ENCODE results near the gene ZC3H8. TPM values are rescaled to one million over a fixed set of nuclear protein-coding genes. Genes with fewer than 3 reads are reported as not detected.

ZC3H8 gene
- total RNA-seq, 1 donor from 2014 or later = 13.1 TPM

DNA sequence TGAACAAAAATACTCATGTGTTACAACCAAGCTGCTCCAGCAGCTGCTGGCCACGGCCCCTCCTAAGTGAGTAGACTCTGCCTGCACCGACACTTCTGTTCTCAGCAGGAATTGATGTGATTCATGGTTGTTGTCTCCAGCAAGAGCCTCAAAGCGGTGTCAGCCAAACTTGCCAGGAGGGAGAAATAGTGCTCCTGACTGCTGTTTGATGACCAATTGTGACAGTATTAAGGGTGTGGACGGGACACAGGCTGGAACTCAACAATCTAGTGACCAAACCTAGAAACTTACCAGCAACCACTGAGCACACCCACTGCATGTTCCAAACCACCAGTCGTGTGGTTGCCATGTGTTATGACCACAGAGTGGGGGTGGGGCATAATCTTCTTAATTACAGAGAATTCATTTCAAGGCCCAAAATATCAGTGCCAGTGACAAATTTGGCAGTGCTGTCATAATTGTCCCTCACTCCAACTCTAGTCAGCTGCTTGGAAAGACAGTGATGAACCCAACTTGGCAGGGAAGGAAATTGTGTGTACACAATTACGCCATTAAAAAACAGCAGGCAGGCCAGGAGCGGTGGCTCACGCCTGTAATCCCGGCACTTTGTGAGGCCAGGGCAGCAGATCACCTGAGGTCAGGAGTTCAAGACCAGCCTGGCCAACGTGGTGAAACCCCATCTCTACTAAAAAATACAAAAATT is 86.3 kb downstream of the ZC3H8 start:
- Mint-ChIP-seq H3K27me3 (ENCODE audit: unreplicated experiment) (peaks cover 7% of the 10 kb centered on the region), H3K27ac (ENCODE audit: unreplicated experiment) (no peak overlapping the region), H3K36me3 (ENCODE audit: unreplicated experiment) (peaks cover 5% of the 10 kb centered on the region), H3K4me3 (ENCODE audit: unreplicated experiment) (no peak overlapping the region), H3K9me3 (ENCODE audit: unreplicated experiment) (no peaks in the 10 kb centered on the region), H3K4me1 (ENCODE audit: low read depth, unreplicated experiment) (no peaks in the 10 kb centered on the region)
- no peak for TF ChIP-seq CTCF (IDR thresholded peaks at IDR 0.05; ENCODE audit: partially characterized antibody, unreplicated experiment)
- no peak for DNase-seq

DNA sequence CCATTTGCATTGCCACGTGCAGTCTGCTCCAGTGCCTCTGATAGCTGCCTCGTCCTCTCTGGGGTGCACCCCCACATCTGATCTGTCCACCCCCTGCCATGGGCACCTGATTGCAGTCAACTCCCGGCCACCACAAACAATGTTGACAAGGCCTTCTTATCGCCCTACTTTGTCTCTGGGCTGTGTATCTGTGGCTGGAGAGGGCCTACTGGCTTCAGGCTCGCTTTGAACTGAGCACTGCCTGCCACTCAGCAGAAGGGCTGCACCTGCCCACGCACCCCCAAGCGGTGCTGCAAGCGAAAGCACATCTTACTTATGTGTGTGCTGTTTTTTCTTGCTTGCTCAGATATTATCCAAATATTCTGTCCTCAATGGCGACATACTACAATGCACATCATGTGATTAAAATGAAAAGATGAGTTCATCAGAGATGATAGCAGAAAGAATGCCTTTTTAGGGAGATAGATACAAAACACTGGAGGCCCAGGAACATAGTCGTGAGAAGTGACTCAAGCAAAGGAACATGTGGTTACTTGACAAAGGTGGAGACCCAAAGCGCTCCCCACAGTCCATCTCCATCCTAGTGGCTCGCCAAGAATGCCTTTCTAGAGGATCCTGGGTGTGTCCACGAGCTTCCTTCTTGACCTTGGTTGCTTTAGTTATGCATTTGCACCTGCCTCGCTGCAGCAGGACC is 87.9 kb downstream of the ZC3H8 start:
- H3K27ac Mint-ChIP-seq (ENCODE audit: unreplicated experiment) = no peak overlapping the region
- peaks cover 8% of the 10 kb centered on the region for H3K27me3 Mint-ChIP-seq (ENCODE audit: unreplicated experiment)
- no peak overlapping the region for H3K4me3 Mint-ChIP-seq (ENCODE audit: unreplicated experiment)

DNA sequence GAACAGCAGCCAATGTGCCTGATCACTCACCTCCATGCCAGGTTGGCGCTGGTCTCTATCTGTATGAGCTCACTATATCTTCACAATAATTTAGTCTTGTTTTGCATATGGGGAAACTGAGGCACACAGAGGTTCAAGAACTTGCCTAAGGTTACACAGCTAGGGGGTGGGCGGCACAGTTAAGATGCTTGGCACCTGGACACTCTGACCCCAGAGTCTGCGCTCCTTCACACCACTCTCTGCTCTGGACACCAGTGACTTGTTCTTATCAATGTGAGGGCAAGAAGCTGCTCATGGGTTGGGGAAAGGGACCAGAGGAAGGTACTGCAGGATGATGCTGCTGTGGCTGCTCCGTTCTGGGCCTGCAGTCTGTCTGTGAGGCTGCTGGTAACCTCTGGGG is 89.5 kb downstream of the ZC3H8 start:
- no peak for TF ChIP-seq CTCF (IDR thresholded peaks at IDR 0.05; ENCODE audit: partially characterized antibody, unreplicated experiment)
- no peak for DNase-seq
- Mint-ChIP-seq H3K36me3 (ENCODE audit: unreplicated experiment) (peaks cover 7% of the 10 kb centered on the region), H3K27me3 (ENCODE audit: unreplicated experiment) (peaks cover 12% of the 10 kb centered on the region), H3K27ac (ENCODE audit: unreplicated experiment) (no peak overlapping the region), H3K9me3 (ENCODE audit: unreplicated experiment) (no peaks in the 10 kb centered on the region), H3K4me1 (ENCODE audit: low read depth, unreplicated experiment) (no peaks in the 10 kb centered on the region), H3K4me3 (ENCODE audit: unreplicated experiment) (no peak overlapping the region)

More for the DNA sequence above, 87.9 kb downstream of the ZC3H8 start:
- H3K36me3 Mint-ChIP-seq (ENCODE audit: unreplicated experiment) = peaks cover 5% of the 10 kb centered on the region
- H3K4me1 Mint-ChIP-seq (ENCODE audit: low read depth, unreplicated experiment) = no peaks in the 10 kb centered on the region
- H3K9me3 Mint-ChIP-seq (ENCODE audit: unreplicated experiment) = no peaks in the 10 kb centered on the region
- DNase-seq = no peak
- no peak for TF ChIP-seq CTCF (IDR thresholded peaks at IDR 0.05; ENCODE audit: partially characterized antibody, unreplicated experiment)

GRCh38 chr2:112164876-112165275 is 90.0 kb downstream of the ZC3H8 start:
- DNase-seq = no peak
- Mint-ChIP-seq H3K4me3 (ENCODE audit: unreplicated experiment) (no peak overlapping the region), H3K9me3 (ENCODE audit: unreplicated experiment) (no peaks in the 10 kb centered on the region), H3K27me3 (ENCODE audit: unreplicated experiment) (peaks cover 13% of the 10 kb centered on the region), H3K36me3 (ENCODE audit: unreplicated experiment) (peaks cover 9% of the 10 kb centered on the region), H3K27ac (ENCODE audit: unreplicated experiment) (no peak overlapping the region), H3K4me1 (ENCODE audit: low read depth, unreplicated experiment) (no peaks in the 10 kb centered on the region)
- TF ChIP-seq CTCF (IDR thresholded peaks at IDR 0.05; ENCODE audit: partially characterized antibody, unreplicated experiment) = no peak

DNA sequence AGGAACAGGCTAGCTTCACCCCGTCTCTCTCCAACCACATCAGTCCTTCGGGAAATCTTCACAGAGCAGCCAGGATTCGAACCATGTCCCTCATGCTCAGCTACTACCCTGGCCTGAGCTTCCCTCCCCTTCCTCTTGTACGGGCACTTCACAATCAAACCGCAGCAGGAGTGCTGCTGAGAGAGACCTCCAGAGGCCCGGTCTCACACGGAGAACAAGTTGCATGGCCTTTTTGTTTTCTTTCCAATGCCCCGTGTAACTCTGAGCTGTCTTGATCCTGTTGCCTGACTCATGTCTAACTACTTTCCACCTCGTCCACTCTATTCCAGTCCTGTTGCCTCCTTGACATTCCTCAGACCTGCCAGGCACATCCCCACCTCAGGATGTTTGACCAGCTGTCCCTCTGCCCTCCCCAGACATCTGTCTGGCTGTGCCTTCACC is 91.3 kb downstream of the ZC3H8 start:
- no peak for TF ChIP-seq CTCF (IDR thresholded peaks at IDR 0.05; ENCODE audit: partially characterized antibody, unreplicated experiment)
- Mint-ChIP-seq H3K36me3 (ENCODE audit: unreplicated experiment) (peaks cover 9% of the 10 kb centered on the region), H3K4me1 (ENCODE audit: low read depth, unreplicated experiment) (no peaks in the 10 kb centered on the region), H3K27me3 (ENCODE audit: unreplicated experiment) (peaks cover 13% of the 10 kb centered on the region), H3K27ac (ENCODE audit: unreplicated experiment) (no peak overlapping the region), H3K9me3 (ENCODE audit: unreplicated experiment) (no peaks in the 10 kb centered on the region), H3K4me3 (ENCODE audit: unreplicated experiment) (no peak overlapping the region)
- no peak for DNase-seq

All from glutamatergic neuron (in vitro differentiated cells).